ENCODE data around the gene CDH22. TPM values are rescaled to one million over a fixed set of nuclear protein-coding genes. Genes with fewer than 3 reads are reported as not detected.

CDH22 gene
- total and polyA plus RNA-seq, 2 donors, result 0.04 to 0.21 TPM

- DNase-seq (ENCODE audit: extremely low spot score), result no peak
- WGBS, result 51% methylated on average over 3 of the region's 3 CpGs
- no peaks in the 10 kb centered on the region for H3K36me3 ChIP-seq (ENCODE audit: insufficient read depth)
- no peaks in the 10 kb centered on the region for H3K4me1 ChIP-seq (ENCODE audit: insufficient read depth)
- H3K4me3 ChIP-seq (ENCODE audit: low read depth, low read length), result no peak overlapping the region
- H3K27ac ChIP-seq (ENCODE audit: low read depth), result no peak overlapping the region
These were observed 39.6 kb downstream of the CDH22 start for GRCh38 chr20:46268662-46269061.

DNA sequence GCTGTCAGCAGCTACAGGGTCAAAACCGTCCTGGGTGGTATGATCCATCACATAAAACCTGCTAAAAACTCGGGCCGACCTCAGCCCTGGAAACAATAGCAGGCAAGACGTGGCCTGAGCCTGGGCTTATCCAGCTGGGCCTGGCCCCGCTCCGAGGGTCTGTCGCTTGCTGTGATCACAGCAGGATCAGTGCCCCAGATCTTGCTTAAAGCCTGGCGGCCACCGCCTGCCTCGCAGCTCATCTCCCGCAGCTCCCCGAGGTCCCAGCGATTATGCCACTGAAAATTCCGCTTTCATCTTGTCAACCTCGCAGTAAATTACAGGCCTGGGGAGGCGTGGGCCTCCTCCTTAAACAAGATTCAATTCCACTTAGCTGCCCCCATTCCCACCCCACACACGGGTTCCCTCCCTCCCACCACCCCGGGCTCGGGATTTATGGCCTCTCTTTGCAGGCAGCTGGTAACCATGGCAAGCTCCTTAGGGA, 40.1 kb downstream of the CDH22 start:
- WGBS, result 12% methylated on average over 19 of the region's 19 CpGs
- no peak overlapping the region for H3K27ac ChIP-seq (ENCODE audit: low read depth)
- no peak overlapping the region for H3K4me3 ChIP-seq (ENCODE audit: low read depth, low read length)
- H3K36me3 ChIP-seq (ENCODE audit: insufficient read depth), result no peaks in the 10 kb centered on the region
- no peaks in the 10 kb centered on the region for H3K4me1 ChIP-seq (ENCODE audit: insufficient read depth)
- DNase-seq (ENCODE audit: extremely low spot score), result no peak

DNA sequence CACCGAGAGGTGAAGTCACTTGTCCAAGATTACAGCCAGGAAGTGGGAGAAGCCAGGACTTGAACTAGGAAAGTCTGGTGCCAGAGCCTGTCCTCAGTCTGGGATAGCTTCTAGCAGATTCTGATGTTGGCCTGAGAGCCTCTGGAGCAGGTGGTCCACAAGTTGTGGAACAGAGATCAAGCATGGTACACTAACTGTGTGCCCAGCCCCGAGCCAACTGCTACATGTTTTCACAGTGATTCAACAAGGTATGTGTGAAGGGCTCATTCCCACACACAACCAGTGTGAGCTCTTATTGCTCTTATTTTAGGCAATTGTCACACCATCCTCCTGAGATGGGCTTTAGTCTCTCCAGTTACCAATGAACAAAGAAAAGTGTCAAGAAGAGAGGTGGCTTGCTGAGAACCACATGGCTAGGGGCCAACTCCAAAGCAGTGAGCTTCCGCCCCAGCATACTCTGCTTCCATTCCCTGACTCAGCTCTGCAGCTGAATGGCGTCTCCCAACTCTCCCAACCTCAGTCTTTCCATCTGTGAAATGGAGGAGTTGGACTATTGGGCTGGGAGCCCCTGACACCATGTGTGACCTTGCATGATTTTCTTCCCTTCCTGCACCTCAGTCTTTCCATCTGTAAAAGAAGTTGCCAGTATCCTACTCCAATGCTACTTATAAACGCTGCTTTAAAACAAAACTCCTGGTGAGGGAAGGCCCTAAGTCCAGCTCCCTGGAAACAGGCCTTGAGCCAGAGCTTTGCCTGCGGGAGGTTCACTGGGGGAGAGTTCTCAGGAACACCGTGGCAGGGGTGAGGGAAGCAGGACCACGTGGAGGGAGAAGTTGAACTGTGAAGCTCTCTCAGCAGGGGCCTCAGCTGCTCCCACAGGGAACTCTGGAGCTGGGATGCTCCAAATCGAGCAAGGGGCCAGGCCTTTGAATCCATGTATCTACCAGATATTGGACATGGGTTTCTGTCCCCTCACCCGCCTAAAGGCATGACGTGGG, 40.9 kb downstream of the CDH22 start:
- 43% methylated on average over 11 of the region's 11 CpGs for WGBS
- H3K27ac ChIP-seq (ENCODE audit: low read depth), result no peak overlapping the region
- H3K4me1 ChIP-seq (ENCODE audit: insufficient read depth), result no peaks in the 10 kb centered on the region
- DNase-seq (ENCODE audit: extremely low spot score), result no peak
- H3K4me3 ChIP-seq (ENCODE audit: low read depth, low read length), result no peak overlapping the region
- H3K36me3 ChIP-seq (ENCODE audit: insufficient read depth), result no peaks in the 10 kb centered on the region

GRCh38 chr20:46265539-46265938, 42.8 kb downstream of the CDH22 start:
- no peak for DNase-seq (ENCODE audit: extremely low spot score)
- WGBS, result 88% methylated on average over 2 of the region's 2 CpGs

GRCh38 chr20:46264391-46265266, 43.7 kb downstream of the CDH22 start:
- Histone ChIP-seq H3K4me1 (ENCODE audit: insufficient read depth) (no peaks in the 10 kb centered on the region), H3K27ac (ENCODE audit: low read depth) (no peak overlapping the region), H3K36me3 (ENCODE audit: insufficient read depth) (no peaks in the 10 kb centered on the region), H3K4me3 (ENCODE audit: low read depth, low read length) (no peak overlapping the region)
- DNase-seq (ENCODE audit: extremely low spot score), result no peak
- WGBS, result 82% methylated on average over 26 of the region's 26 CpGs

More at GRCh38 chr20:46265539-46265938, 42.8 kb downstream of the CDH22 start:
- Histone ChIP-seq H3K4me3 (ENCODE audit: low read depth, low read length) (no peak overlapping the region), H3K36me3 (ENCODE audit: insufficient read depth) (no peaks in the 10 kb centered on the region), H3K27ac (ENCODE audit: low read depth) (no peak overlapping the region), H3K4me1 (ENCODE audit: insufficient read depth) (no peaks in the 10 kb centered on the region)

GRCh38 chr20:46261456-46262253, 46.6 kb downstream of the CDH22 start:
- Histone ChIP-seq H3K36me3 (ENCODE audit: insufficient read depth) (no peaks in the 10 kb centered on the region), H3K4me1 (ENCODE audit: insufficient read depth) (no peaks in the 10 kb centered on the region), H3K27ac (ENCODE audit: low read depth) (no peak overlapping the region), H3K4me3 (ENCODE audit: low read depth, low read length) (no peak overlapping the region)
- WGBS, result 70% methylated on average over 12 of the region's 12 CpGs
- no peak for DNase-seq (ENCODE audit: extremely low spot score)

DNA sequence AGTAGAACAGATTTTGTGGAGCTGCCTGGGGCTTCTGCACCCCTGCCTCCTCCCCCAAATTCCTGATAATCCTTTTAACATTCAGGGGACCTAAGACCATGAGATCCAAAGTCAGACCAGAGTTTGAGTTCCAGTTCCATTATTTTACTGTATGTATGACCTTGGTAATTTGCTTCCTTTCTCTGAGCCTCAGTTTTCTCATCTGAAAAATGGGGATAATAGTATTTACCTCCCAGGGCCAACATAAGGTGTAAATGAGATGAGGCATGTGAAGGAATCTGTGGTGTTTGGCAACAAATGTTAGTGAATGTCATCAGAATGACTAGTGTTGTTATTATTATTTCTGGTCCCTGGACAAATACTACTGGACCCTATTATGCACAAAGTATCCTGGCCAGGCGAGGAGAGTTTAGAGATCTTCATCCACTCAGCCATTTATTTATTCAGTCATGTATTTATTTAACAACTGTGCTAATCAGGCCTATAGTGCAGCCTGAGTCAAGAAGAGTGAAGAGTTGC, 47.3 kb downstream of the CDH22 start:
- H3K4me1 ChIP-seq (ENCODE audit: insufficient read depth), result no peaks in the 10 kb centered on the region
- DNase-seq (ENCODE audit: extremely low spot score), result no peak
- H3K4me3 ChIP-seq (ENCODE audit: low read depth, low read length), result no peak overlapping the region
- H3K27ac ChIP-seq (ENCODE audit: low read depth), result no peak overlapping the region
- no peaks in the 10 kb centered on the region for H3K36me3 ChIP-seq (ENCODE audit: insufficient read depth)
- WGBS, result 70% methylated on average over 1 of the region's 1 CpG

GRCh38 chr20:46260480-46260879, 47.8 kb downstream of the CDH22 start:
- no peaks in the 10 kb centered on the region for H3K36me3 ChIP-seq (ENCODE audit: insufficient read depth)
- WGBS, result 80% methylated on average over 3 of the region's 3 CpGs
- no peak overlapping the region for H3K27ac ChIP-seq (ENCODE audit: low read depth)
- DNase-seq (ENCODE audit: extremely low spot score), result no peak
- H3K4me1 ChIP-seq (ENCODE audit: insufficient read depth), result no peaks in the 10 kb centered on the region
- H3K4me3 ChIP-seq (ENCODE audit: low read depth, low read length), result no peak overlapping the region

DNA sequence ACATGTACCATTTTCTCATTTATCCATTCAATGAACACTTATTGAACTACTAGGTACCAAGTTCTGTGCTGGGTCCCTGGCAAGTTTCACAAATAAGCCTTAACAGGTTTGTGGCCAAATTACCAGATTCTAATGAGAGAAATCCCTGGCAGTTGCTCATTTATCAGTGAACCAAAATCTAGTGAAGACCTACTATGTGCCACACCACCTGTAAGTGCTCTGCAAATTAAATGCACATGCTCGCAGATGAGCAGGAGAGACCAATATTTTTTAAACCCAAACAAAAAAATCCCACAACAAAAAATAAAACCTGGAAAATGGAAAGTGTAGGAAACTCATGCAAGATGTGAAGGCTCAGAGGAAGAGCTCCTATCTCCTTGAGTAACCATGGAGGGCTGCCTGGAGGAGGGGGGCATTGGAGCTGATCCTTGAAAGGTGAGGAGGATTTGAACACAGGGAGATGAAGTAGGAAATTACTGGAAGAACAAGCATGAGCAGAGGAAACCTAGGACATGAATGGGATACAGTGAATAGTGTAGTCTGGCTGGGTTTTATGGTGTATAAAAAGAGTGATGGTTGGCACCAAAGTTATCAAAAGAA, 48.9 kb downstream of the CDH22 start:
- DNase-seq (ENCODE audit: extremely low spot score), result no peak
- WGBS, result 90% methylated on average over 1 of the region's 1 CpG
- H3K4me1 ChIP-seq (ENCODE audit: insufficient read depth), result no peaks in the 10 kb centered on the region
- no peak overlapping the region for H3K4me3 ChIP-seq (ENCODE audit: low read depth, low read length)
- no peaks in the 10 kb centered on the region for H3K36me3 ChIP-seq (ENCODE audit: insufficient read depth)
- no peak overlapping the region for H3K27ac ChIP-seq (ENCODE audit: low read depth)

GRCh38 chr20:46257887-46258286, 50.4 kb downstream of the CDH22 start:
- no peaks in the 10 kb centered on the region for H3K4me1 ChIP-seq (ENCODE audit: insufficient read depth)
- no peak overlapping the region for H3K27ac ChIP-seq (ENCODE audit: low read depth)
- WGBS, result 68% methylated on average over 4 of the region's 4 CpGs
- DNase-seq (ENCODE audit: extremely low spot score), result no peak
- H3K4me3 ChIP-seq (ENCODE audit: low read depth, low read length), result no peak overlapping the region
- no peaks in the 10 kb centered on the region for H3K36me3 ChIP-seq (ENCODE audit: insufficient read depth)

GRCh38 chr20:46256293-46256692, 52.0 kb downstream of the CDH22 start:
- Histone ChIP-seq H3K27ac (ENCODE audit: low read depth) (no peak overlapping the region), H3K4me3 (ENCODE audit: low read depth, low read length) (no peak overlapping the region), H3K36me3 (ENCODE audit: insufficient read depth) (no peaks in the 10 kb centered on the region), H3K4me1 (ENCODE audit: insufficient read depth) (no peaks in the 10 kb centered on the region)
- no peak for DNase-seq (ENCODE audit: extremely low spot score)
- 58% methylated on average over 4 of the region's 4 CpGs for WGBS

DNA sequence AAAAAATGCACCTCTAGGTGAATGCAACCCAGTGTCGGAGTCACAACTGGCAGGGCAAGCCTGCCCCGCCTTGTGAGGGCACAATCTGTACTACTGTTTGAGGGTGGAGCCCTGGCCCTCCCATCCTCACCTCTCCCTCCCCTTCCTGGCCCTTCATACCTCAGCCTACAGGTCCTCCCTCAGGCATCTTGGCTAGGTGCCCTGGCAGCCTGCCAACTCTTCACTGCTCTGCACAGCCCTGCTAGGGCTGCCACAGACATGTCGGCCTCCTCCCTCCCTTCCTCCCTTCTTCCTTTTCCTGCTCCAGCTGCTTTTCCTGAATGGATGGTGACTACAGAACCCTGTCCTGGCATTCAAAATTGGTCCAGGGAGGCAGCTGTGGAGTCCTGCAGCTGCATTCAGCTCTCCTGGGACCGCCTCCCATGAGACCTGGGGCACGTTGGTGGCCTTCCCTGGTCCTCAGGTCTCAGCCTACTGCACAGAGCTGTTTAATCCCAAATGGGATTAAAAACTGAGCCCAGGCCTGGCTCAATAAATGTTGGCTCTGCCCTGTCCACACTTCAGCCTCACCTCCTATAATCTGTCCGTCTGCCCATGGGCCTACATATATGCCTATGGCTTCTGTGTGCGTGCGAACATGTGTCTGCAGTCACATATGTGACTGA, 52.7 kb downstream of the CDH22 start:
- 43% methylated on average over 8 of the region's 8 CpGs for WGBS
- no peak overlapping the region for H3K27ac ChIP-seq (ENCODE audit: low read depth)
- peak; percentile 33 for DNase-seq (ENCODE audit: extremely low spot score)
- no peak overlapping the region for H3K4me3 ChIP-seq (ENCODE audit: low read depth, low read length)
- no peaks in the 10 kb centered on the region for H3K36me3 ChIP-seq (ENCODE audit: insufficient read depth)
- H3K4me1 ChIP-seq (ENCODE audit: insufficient read depth), result no peaks in the 10 kb centered on the region
